Left renal pelvis (tissue), 4 donors: ENCODE data around the gene RSAD1. TPM values are rescaled to one million over a fixed set of nuclear protein-coding genes. Genes with fewer than 3 reads are reported as not detected.

Experiments
- DNase-seq, 4 donors: peaks; one replicate each; pipeline ENCODE4 v3.0.0-alpha.2; 2013; ENCODE audit warnings: low read depth in 4 of 4, low spot score in 3 of 4
- polyA plus RNA-seq, 4 donors: library from polyadenylated mRNA; unstranded; fragments of 120-200 nt; gene quantifications; one replicate each; pipeline ENCODE4 v1.2.1, GENCODE V29; 2013; ENCODE audit not compliant: insufficient read length in 4 of 4

The RSAD1 gene
- polyA plus RNA-seq, 4 donors = 31.2 to 64.1 (median 47.1) TPM

DNA sequence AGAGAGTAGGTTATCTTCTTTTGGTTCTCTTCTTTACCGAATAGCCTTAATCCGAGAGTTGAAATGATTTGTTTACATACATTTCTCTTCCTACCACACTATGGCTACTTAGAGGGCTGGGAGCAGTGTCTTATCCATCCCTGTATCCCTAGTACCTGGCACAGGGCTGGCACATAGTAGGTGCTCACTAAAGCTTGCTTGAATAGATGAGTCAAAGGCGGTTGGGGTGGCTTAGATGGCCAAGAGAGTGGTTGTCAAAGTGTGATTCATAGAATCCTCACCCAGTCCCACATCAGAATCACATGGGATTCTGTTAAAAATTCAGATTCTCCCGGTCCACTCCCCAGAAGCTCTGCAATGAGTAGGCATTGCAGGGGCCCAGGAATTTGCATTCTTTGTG is 21.0 kb upstream of the RSAD1 start:
- DNase-seq = no peak

DNA sequence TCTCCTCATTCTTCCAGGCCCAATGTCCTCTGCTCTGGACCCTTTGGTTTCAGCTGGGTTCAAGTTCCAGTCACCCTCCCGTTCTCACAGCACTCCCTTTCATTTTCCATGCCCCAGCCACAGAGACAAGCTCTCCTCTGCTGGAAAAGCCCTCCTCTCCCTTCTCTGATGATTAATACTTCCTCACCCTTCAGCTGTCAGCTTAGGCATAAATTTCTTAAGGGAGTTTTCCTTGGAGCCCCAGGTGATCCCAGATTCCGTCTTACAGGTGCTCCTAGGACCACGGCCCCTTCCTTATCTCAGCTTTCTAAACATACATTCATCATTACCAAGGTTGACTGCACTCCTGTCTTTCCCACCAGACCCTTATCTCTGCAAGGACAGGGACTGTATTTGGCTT is 20.4 kb upstream of the RSAD1 start:
- no peak for DNase-seq

DNA sequence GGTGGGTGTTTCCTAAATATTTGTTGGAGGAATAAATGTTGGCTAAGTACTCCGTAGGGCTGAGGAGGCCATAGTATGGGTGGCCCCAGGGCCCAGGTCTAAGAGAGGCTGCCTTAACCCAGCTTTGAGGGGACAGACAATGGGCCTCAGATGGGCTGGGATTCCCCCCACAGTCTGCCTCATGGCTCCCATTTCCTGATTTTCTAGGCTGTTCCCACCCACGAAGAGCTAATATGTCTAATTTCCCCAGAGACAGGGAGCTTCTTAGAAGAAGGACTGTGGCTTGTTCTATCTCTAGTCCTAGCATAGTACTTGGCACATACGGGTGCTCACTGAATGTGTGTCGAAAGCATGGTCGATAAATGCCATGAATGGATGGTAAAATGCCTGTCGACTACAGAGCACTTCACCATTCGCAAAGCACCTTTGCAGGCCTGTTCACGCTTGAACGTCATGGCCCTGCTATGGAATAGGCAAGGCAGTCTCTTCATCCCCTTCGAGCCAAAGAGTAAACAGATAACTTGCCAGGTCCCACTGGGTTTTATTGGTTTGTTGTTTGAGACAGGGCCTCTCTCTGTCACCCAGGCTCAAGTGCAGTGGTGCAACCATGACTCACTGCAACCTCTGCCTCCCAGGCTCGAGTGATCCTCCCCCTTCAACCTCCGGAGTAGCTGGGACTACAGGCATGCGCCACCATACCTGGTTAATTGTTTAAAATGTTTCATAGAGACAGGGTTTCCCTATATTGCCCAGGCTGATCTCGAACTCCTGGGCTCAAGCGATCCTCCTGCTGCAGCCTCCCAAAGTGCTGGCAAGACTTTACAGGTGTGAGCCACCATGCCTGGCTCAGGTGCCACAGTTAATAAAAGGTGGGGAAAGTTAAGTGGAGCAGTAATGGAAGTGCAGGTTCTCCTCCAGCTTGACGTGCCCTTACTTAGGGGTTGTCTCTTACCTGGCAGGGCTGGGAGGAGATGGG is 19.7 kb upstream of the RSAD1 start:
- no peak for DNase-seq

DNA sequence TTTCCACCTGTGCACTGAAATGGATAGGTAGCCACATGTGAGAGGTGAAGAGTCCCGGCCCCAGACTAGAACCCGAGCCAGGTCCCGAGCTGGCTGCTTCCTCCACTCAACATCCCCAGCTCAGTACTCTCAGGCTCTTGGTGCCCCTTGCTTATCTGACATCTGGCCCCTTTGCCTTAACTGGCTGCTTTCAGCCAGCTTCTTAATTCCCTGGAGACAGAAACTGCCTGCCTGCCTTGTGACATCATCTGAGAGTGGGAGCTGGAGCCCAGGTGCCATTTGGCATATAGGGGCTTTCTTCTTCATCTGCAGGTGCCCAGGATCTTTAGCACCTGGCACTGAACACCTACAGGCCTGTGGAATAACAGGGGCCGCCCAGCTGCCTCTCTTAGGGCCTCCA is 18.9 kb upstream of the RSAD1 start:
- no peak for DNase-seq

DNA sequence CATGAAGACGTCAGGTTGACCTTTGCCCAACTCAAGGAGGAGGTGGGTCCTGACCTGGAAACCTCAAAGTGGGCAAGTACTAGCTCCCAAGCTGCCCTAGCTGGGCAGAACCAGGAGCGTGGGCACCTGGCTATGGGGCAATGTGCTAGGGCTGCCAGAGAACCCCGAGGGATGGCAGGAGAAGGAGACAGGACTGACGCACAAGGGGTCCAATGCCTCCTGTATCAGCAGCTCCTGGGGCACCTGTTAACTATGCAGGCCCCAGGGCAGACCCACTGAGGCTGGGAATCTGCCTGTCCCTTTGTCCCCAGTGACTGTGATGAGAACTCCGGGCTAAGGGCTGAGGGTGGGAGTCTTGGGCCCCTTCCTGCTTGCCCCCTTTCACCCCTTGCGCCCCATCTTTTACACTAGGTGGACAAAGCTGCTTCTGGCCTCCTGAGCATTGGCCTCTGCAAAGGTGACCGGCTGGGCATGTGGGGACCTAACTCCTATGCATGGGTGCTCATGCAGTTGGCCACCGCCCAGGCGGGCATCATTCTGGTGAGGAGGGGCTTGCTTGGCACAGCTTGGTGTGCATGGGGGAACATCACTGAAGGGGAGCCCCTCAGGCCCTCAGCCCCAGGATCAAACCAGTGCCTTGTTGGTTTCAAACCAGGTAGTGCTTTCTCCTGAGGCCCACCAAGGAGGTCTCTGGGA is 17.7 kb upstream of the RSAD1 start:
- DNase-seq = no peak

DNA sequence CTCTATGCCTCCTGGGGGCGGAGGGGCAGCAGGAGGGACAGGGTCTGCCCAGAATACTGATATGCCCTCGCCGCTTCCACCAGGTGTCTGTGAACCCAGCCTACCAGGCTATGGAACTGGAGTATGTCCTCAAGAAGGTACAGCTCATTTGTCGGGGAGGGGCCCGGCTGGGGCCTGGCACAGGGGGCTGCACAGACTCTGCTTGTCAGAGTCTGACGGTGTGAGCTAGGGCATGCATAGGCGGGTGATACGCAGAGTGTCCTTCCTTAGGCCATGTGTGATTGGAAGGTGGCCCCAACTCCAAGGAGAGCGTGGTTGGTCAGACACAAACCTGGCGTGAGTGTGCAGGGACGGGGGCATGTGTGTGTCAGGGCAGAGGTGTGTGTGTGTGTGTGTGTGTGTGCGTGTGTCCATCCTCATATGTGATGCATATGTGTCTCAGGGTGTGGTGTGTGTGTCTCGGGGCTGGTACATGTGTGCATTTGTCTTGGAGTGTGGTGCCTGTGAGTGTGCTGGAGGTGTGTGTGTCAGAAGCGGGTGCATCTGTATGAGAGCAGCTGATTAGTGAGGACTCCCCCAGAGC is 17.0 kb upstream of the RSAD1 start:
- DNase-seq = no peak

- DNase-seq = no peak
Observed at GRCh38 chr17:50462446-50462845, 16.2 kb upstream of the RSAD1 start.

DNA sequence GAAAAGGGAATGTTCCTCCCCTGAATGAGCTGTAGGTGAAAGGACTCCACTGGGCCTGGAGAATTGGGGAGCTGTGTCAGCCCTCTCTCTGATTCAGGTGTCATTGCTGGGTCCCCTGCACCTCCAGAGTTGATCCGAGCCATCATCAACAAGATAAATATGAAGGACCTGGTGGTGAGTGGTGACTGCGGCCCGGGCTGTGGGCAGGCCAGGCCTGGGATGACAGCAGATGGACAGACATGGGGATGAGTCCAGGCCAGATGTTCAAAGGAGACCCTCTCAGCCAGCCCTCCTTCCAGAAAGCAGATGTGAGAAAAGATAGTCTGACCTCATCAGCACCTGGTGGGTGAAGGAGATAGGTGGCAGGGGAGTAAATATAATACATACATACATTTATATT is 14.5 kb upstream of the RSAD1 start:
- no peak for DNase-seq

GRCh38 chr17:50464736-50465135 is 13.9 kb upstream of the RSAD1 start:
- DNase-seq = no peak

DNA sequence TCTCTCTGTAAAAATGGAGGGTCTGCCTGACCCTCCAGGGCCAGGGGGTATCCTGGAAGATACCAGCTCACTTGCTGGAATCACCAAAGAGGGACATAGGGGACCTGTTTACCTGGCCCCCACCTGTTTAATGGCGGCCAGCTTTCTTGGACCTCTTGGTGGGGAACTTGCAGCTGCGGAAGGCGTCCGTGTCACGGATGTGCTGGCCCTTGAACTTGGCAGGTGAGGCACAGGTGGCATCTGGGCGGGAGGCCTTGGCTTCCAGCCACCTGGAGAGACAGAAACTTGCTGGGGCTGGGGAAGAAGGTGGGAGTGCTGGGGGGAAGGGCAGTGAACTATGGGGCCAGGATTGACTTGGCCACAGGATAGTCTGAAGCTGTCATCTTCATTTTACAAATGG is 13.5 kb upstream of the RSAD1 start:
- DNase-seq = no peak

- no peak for DNase-seq
Observed at GRCh38 chr17:50465635-50466034, 13.0 kb upstream of the RSAD1 start.

DNA sequence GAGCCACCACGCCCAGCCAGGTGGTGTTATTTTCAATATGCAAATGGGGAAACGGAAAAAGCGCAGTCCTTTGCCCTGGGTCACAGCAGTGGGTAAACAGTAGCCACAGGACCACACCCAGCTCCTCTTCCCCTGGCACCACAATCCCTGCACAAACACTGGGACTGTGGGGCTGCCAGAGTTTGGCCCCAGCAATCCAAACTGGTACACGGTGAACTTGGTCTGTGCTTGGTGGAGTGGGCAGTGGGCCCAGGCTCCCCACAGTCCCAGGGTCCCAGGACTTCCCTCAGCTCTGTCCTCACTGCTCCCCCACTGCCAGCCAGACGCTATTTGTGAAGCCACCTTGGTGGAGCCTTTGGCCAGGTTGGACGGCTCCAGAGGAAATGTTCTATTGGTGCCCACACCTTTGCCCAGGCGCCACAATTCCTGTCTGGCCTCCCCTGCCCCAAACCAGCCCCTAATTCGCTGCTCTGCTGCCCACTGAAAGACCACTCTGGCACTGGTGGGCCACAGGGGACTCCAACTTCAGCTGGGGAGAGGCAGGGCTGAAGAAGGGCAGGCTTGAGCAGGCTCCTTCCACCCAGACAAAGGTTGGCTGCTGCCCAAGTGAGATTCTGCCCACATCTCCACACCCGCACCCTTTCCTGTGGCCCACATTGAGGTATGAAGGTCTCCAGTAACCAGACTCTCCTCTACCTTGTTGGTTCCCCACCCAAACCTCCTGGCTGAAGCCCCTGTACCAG is 12.1 kb upstream of the RSAD1 start:
- no peak for DNase-seq

DNA sequence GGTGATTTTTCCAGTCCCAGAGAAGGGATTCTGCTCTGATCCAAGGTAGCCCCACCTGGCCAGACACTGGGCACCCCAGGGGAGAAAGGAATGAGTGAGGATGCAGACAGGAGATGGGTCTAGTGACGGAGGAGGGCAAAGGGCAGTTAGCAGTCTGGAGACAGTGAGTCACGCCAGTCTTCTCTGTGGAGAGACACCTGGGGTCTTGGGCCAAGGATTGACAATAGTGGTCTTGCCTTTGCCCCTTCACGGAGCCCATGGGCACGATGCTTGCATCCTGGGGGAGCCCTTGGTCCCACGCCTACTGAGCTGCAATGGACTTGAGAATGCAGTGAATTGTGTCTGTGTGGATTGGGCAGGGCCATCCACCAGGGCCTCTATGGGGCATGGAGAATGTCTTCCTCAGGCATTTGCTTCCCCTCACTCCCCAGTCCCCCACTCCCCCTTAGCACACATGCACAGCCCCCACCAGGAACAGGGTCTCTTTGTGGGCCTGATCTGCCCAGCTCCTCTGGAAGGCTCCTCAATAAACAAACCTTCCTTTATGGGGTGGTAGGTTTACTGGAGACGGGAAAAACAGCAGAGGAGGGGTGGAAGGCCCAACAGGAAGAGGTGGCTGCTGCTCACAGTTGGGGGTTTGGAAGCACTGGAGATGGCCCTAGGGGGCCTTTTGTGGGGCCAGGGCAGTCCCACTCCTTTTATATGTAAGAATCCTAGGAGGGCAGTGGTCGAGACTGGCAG is 11.4 kb upstream of the RSAD1 start:
- no peak for DNase-seq

GRCh38 chr17:50467855-50468303 is 10.8 kb upstream of the RSAD1 start:
- no peak for DNase-seq

- no peak for DNase-seq
Observed at GRCh38 chr17:50468304-50469207, 10.1 kb upstream of the RSAD1 start, which contains the start of gene CHAD. Gene CHAD (minus strand): TSS chr17:50468880. CDS start chr17:50468813, 67 bp downstream.

DNA sequence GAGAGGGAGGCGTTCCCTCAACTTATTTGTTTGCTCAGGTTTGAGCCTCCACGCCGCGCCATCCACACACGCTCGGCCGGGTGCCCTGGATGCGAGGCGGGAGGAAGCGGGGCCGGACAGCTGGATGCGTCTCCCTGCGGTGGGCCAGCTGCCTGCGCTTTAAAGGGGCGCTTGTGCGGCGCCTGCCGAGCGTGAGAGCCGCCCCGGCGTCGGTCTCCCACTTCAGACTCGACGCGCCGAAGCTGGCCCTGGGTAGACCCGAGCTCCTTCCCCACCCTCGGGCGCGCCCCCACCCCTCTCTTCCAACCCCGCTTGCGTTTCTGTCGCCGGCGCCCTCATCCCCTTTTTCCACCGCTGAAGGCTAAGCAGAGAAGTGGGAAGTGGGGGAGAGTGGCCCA is 9.5 kb upstream of the RSAD1 start:
- DNase-seq = no peak

GRCh38 chr17:50469671-50470305 is 8.9 kb upstream of the RSAD1 start:
- DNase-seq = no peak

GRCh38 chr17:50470426-50470825 is 8.2 kb upstream of the RSAD1 start:
- no peak for DNase-seq
